ENCODE results near the gene ADAMTS2. TPM values are rescaled to one million over a fixed set of nuclear protein-coding genes. Genes with fewer than 3 reads are reported as not detected.

The ADAMTS2 gene
- total and polyA plus RNA-seq, 2 of the 8 experiments (the other 6 are each of a cell fraction or from before 2014, with no cell fraction given) = 6.6 to 7.3 TPM

DNA sequence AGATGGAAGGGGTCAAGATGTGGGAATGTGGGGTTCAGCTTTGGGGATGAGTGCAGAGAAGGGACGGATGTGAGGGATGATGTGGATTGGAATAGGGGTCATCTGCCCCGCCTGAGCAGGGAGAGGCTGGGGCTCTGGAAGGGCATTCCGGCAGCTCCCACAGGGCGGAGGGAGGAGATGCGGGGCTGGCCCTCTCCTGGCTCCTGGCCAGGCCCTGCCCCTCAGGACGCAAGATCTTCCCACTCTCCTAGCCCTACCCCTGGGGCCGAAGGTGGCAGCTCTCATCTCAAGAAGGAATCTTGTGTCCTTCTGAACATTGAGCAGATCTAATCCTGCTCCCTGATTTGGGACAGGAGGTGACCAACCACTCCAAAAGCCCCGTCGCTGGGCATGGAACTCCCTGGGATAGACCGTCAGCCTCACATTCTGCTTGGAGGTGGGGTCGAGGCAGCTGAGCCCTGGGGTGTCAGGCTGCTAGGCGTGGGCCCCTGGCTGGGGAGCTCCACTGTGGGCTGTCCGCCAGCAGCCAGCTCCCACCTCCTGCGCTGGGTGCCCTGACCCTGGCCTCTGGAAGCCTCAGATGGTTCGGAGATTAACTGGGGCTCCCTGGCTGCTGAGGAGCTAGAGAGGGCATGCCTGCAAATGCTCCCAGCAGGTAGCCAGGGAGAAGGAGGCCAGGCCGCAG, 159.9 kb downstream of the ADAMTS2 start:
- H3K4me1 ChIP-seq (replicated peaks in 1 of 4; ENCODE audit: control insufficient read depth in 3 of 4, insufficient read depth in 4 of 4, low read length in 3 of 4) = peaks cover 8 to 37% (median 31%) of the 10 kb centered on the region in 4 experiments
- no peak overlapping the region for H2AK5ac ChIP-seq (ENCODE audit: low read depth, low read length)
- no peaks in the 10 kb centered on the region for H3K36me3 ChIP-seq (ENCODE audit: control insufficient read depth in 2 of 4, insufficient read depth in 4 of 4, low read length in 3 of 4)
- no peak overlapping the region for H3K27ac ChIP-seq (ENCODE audit: low read depth, low read length)
- H3K27me3 ChIP-seq (replicated peaks in 1 of 4; ENCODE audit: control insufficient read depth in 3 of 4, extremely low read depth in 1 of 4, insufficient read depth in 3 of 4, low read length in 3 of 4) = no peaks in the 10 kb centered on the region
- no peaks in the 10 kb centered on the region for H3K79me2 ChIP-seq (ENCODE audit: control insufficient read depth in 1 of 2, insufficient read depth in 2 of 2, low read length in 2 of 2)
- no peak overlapping the region for H3K23ac ChIP-seq (ENCODE audit: insufficient read length)
- TF ChIP-seq EZH2 (IDR thresholded peaks at IDR 0.05; ENCODE audit: low read depth, low read length, severe bottlenecking) (no peak), RXRA (IDR thresholded peaks at IDR 0.05; ENCODE audit: insufficient read depth, low read depth, low read length) (no peak), KDM5A (IDR thresholded peaks at IDR 0.05; ENCODE audit: low read length) (no peak)
- CTCF ChIA-PET (ENCODE audit: partially characterized antibody) = interaction anchor here (1.0 to 1.3 kb wide), 3 partner anchors 42 to 308 kb away, joined by 3 read pairs; no protein-coding TSS in a partner anchor
- peak overlapping the region; percentile 61 for H4K91ac ChIP-seq (replicated peaks; ENCODE audit: insufficient read length, low read length)
- H4K5ac ChIP-seq (ENCODE audit: insufficient read length, low read depth, low read length) = no peak overlapping the region
- FAIRE-seq = no peak
- POLR2A ChIA-PET (ENCODE audit: partially characterized antibody) = interaction anchor here (0.7 kb wide), 1 partner anchor 17 kb away, joined by 3 read pairs; no protein-coding TSS in a partner anchor
- no peaks in the 10 kb centered on the region for H3K79me1 ChIP-seq (ENCODE audit: low read depth, low read length)
- H3K4me2 ChIP-seq (ENCODE audit: insufficient read depth in 1 of 2, low read depth in 2 of 2, low read length in 2 of 2) = 0 out of 4 replicates have a peak overlapping the region, but pooled peaks of 1 of the 2 experiments have one; percentile 34
- no peak overlapping the region for H3K14ac ChIP-seq (ENCODE audit: insufficient read length)
- H2AFZ ChIP-seq (ENCODE audit: low read length) = no peak overlapping the region
- no peaks in the 10 kb centered on the region for H3K9me3 ChIP-seq (ENCODE audit: insufficient read depth in 2 of 2, low read depth in 1 of 2, low read length in 1 of 2)
- H4K20me1 ChIP-seq (replicated peaks in 1 of 2; ENCODE audit: control insufficient read depth in 1 of 2, insufficient read depth in 2 of 2, low read length in 2 of 2) = no peaks in the 10 kb centered on the region
- H3K18ac ChIP-seq (ENCODE audit: extremely low read depth, low read length) = peak overlapping the region; percentile 68; the same call in 1 of the 2 replicates
- WGBS, 2 experiments (ENCODE audit: extremely low coverage in 1 of 2, insufficient coverage in 1 of 2, insufficient read length in 1 of 2, insufficient replicate concordance in 2 of 2, low coverage in 1 of 2, low lambda C conversion rate in 2 of 2, missing lambda C conversion rate in 1 of 2) = 86% methylated on average over 13 of the region's 16 CpGs; no CpG with 5 or more reads in 1 of the 2 experiments
- peak overlapping the region; percentile 39 for H4K8ac ChIP-seq (ENCODE audit: extremely low read depth, insufficient read depth, low read length)
- no peak for DNase-seq (ENCODE audit: low read depth in 1 of 2, low spot score in 2 of 2)
- H3K9ac ChIP-seq (replicated peaks in 1 of 4; ENCODE audit: extremely low read depth in 1 of 4, low read depth in 3 of 4, low read length in 3 of 4) = no peak overlapping the region
- H3K4ac ChIP-seq (replicated peaks; ENCODE audit: insufficient read length, low read depth, low read length) = peak overlapping the region; percentile 59
- peak overlapping the region; percentile 75; the same call in 1 of the 2 replicates for H2BK12ac ChIP-seq (ENCODE audit: low read depth, low read length)
- H3K23me2 ChIP-seq (ENCODE audit: low read depth, low read length) = no peaks in the 10 kb centered on the region
- peak overlapping the region; percentile 72; the same call in 1 of the 2 replicates for H2BK15ac ChIP-seq (ENCODE audit: low read length)
- peak overlapping the region; percentile 45 for H2BK120ac ChIP-seq (replicated peaks; ENCODE audit: low read depth, low read length)
- H2BK5ac ChIP-seq (ENCODE audit: low read depth, low read length) = peak overlapping the region; percentile 71; the same call in 1 of the 2 replicates
- no peak overlapping the region for H3K4me3 ChIP-seq (ENCODE audit: extremely low read depth in 1 of 4, insufficient read depth in 2 of 4, low read depth in 3 of 4, low read length in 4 of 4)
- H2BK20ac ChIP-seq (ENCODE audit: low read length) = peak overlapping the region; percentile 72; the same call in 1 of the 2 replicates
- H3K56ac ChIP-seq (replicated peaks; ENCODE audit: insufficient read length, low read depth, low read length) = no peak overlapping the region
